A549 treated with Mapracorat at 1 μM for 4 hours (cell line): ENCODE results near the gene SLC34A3. TPM values are rescaled to one million over a fixed set of nuclear protein-coding genes. Genes with fewer than 3 reads are reported as not detected.

ENCODE experiments used
- total RNA-seq: library from RNA; stranded (reverse); fragments of 200-300 nt; extraction: Qiagen RNA extraction; gene quantifications from 5 replicates; pipeline ENCODE4 v1.2.3, GENCODE V29; 2022

SLC34A3 gene
- total RNA-seq, 1 experiment from 2014 or later: 0.28 TPM

Other genes starting within 250 kb of the SLC34A3 start
- gene LCNL1, start 247.9 kb upstream of the SLC34A3 start, total RNA-seq: 0.07 to 0.24 TPM (median 0.10 TPM) in 5 replicates
- gene PAXX, start 238.5 kb upstream of the SLC34A3 start, total RNA-seq: 43.1 to 85.2 TPM (median 71.2 TPM) in 5 replicates
- 2.4 to 5.5 TPM (median 4.9 TPM) in 5 replicates for gene CLIC3, start 234.3 kb upstream of the SLC34A3 start, total RNA-seq
- 19.0 to 29.4 TPM (median 26.7 TPM) in 5 replicates for gene ABCA2, start 202.7 kb upstream of the SLC34A3 start, total RNA-seq
- 0.05 to 0.07 TPM (median 0.06 TPM) in 4 of 5 replicates, not detected in the other for gene FUT7, start 198.8 kb upstream of the SLC34A3 start, total RNA-seq
- gene NPDC1, start 184.7 kb upstream of the SLC34A3 start, total RNA-seq: 40.8 to 96.8 TPM (median 80.5 TPM) in 5 replicates
- 2.2 to 2.9 TPM (median 2.4 TPM) in 5 replicates for gene ENTPD2, start 176.8 kb upstream of the SLC34A3 start, total RNA-seq
- gene SAPCD2, start 160.3 kb upstream of the SLC34A3 start, total RNA-seq: 13.5 to 26.0 TPM (median 23.9 TPM) in 5 replicates
- 9.3 to 16.6 TPM (median 12.2 TPM) in 5 replicates for gene UAP1L1, start 153.4 kb upstream of the SLC34A3 start, total RNA-seq
- 40.2 to 53.2 TPM (median 51.7 TPM) in 5 replicates for gene MAN1B1, start 143.9 kb upstream of the SLC34A3 start, total RNA-seq
- 66.6 to 132 TPM (median 125 TPM) in 5 replicates for gene DPP7, start 116.2 kb upstream of the SLC34A3 start, total RNA-seq
- 0.20 to 0.71 TPM (median 0.53 TPM) in 5 replicates for gene GRIN1, start 91.7 kb upstream of the SLC34A3 start, total RNA-seq
- 0.59 to 2.0 TPM (median 1.8 TPM) in 5 replicates for gene LRRC26, start 60.9 kb upstream of the SLC34A3 start, total RNA-seq
- gene TMEM210, start 58.8 kb upstream of the SLC34A3 start, total RNA-seq: not detected in 5 replicates
- 23.4 to 36.8 TPM (median 34.5 TPM) in 5 replicates for gene ANAPC2, start 42.3 kb upstream of the SLC34A3 start, total RNA-seq
- gene SSNA1, start 42.2 kb upstream of the SLC34A3 start, total RNA-seq: 103 to 151 TPM (median 139 TPM) in 5 replicates
- gene TPRN, start 30.2 kb upstream of the SLC34A3 start, total RNA-seq: 6.0 to 10.8 TPM (median 10.2 TPM) in 5 replicates
- 33.8 to 47.5 TPM (median 45.4 TPM) in 5 replicates for gene TMEM203, start 25.3 kb upstream of the SLC34A3 start, total RNA-seq
- gene NDOR1, start 25.2 kb upstream of the SLC34A3 start, total RNA-seq: 9.8 to 19.3 TPM (median 16.4 TPM) in 5 replicates
- gene RNF208, start 8.7 kb upstream of the SLC34A3 start, total RNA-seq: 1.1 to 2.1 TPM (median 1.8 TPM) in 5 replicates
- 2.5 to 5.4 TPM (median 4.8 TPM) in 5 replicates for gene CYSRT1, start 5.7 kb upstream of the SLC34A3 start, total RNA-seq
- gene RNF224, start 3.4 kb upstream of the SLC34A3 start, total RNA-seq: 0.07 to 0.44 TPM (median 0.31 TPM) in 5 replicates
- gene TUBB4B, start 10.4 kb downstream of the SLC34A3 start, total RNA-seq: 637 to 832 TPM (median 729 TPM) in 5 replicates
- gene STPG3, start 20.4 kb downstream of the SLC34A3 start, total RNA-seq: not detected in 5 replicates
- 43.1 to 58.5 TPM (median 55.8 TPM) in 5 replicates for gene NELFB, start 24.4 kb downstream of the SLC34A3 start, total RNA-seq
- 17.1 to 29.0 TPM (median 26.7 TPM) in 5 replicates for gene TOR4A, start 46.8 kb downstream of the SLC34A3 start, total RNA-seq
- 2.4 to 5.6 TPM (median 4.3 TPM) in 5 replicates for gene NRARP, start 71.4 kb downstream of the SLC34A3 start, total RNA-seq
- 4.0 to 6.6 TPM (median 6.0 TPM) in 5 replicates for gene EXD3, start 192.3 kb downstream of the SLC34A3 start, total RNA-seq
- gene NOXA1, start 192.5 kb downstream of the SLC34A3 start, total RNA-seq: 0.77 to 2.0 TPM (median 1.7 TPM) in 5 replicates
- 0.10 to 0.30 TPM (median 0.27 TPM) in 5 replicates for gene ENTPD8, start 210.5 kb downstream of the SLC34A3 start, total RNA-seq
- gene NSMF, start 228.4 kb downstream of the SLC34A3 start, total RNA-seq: 31.5 to 48.0 TPM (median 42.1 TPM) in 5 replicates